PC-9 (cell line): ENCODE data around the gene CADPS2. TPM values are rescaled to one million over a fixed set of nuclear protein-coding genes. Genes with fewer than 3 reads are reported as not detected.

Experiments
- BruUV-seq: library from RNA; stranded (reverse); fragments of 400-500 nt; replicated peaks from 2 replicates; lab custom pipeline; 2021; lab: Mats Ljungman, UMichigan
- CTCF ChIA-PET: fragments of 300-600 bp; sonication (Branson Sonifier 250); formaldehyde crosslinking; loops from one replicate; lab custom pipeline; 2022; ENCODE audit warnings: antibody characterized with exemption; lab: Charles Lee
- POLR2A ChIA-PET: fragments of 300-600 bp; sonication (Branson Sonifier 250); formaldehyde crosslinking; loops from one replicate; lab custom pipeline; 2022; ENCODE audit warnings: antibody characterized with exemption; ENCODE audit not compliant: unreplicated experiment; lab: Charles Lee
- DNase-seq, 2 experiments: peaks; one replicate each; pipeline versions ENCODE4 v3.0.0 to v3.0.0-alpha.2; 2015 to 2022; ENCODE audit warnings: mixed read lengths in 1 of 2
- H2AFZ ChIP-seq: fragments of 200-600 bp; sonication (generic); 2 replicates; pipeline ENCODE4 v1.8.1; 2017; ENCODE audit warnings: antibody characterized with exemption
- H3F3A ChIP-seq: fragments of 200-600 bp; sonication (generic); 2 replicates; pipeline ENCODE4 v1.8.1; 2017; ENCODE audit warnings: antibody characterized with exemption, mild to moderate bottlenecking, low read depth; ENCODE audit not compliant: insufficient read depth
- H3K27ac ChIP-seq: fragments of 200-600 bp; sonication (generic); 2 replicates; pipeline ENCODE4 v1.6.1; 2016; ENCODE audit warnings: mixed run types
- H3K27me3 ChIP-seq: fragments of 200-600 bp; sonication (generic); 2 replicates; pipeline ENCODE4 v1.6.1; 2016; ENCODE audit warnings: low read depth, mixed run types; ENCODE audit not compliant: insufficient read depth
- H3K36me3 ChIP-seq: fragments of 200-600 bp; sonication (generic); 2 replicates; pipeline ENCODE4 v1.6.1; 2016; ENCODE audit warnings: low read depth, mixed run types
- H3K4me1 ChIP-seq: fragments of 200-600 bp; sonication (generic); replicated peaks from 2 replicates; pipeline ENCODE4 v1.6.1; 2016; ENCODE audit warnings: mixed run types; ENCODE audit not compliant: insufficient read depth
- H3K4me2 ChIP-seq: fragments of 200-600 bp; sonication (generic); 2 replicates; pipeline ENCODE4 v1.6.1; 2017; ENCODE audit warnings: mixed run types
- H3K4me3 ChIP-seq: fragments of 200-600 bp; sonication (generic); 2 replicates; pipeline ENCODE4 v1.6.1; 2016; ENCODE audit warnings: mixed run types
- H3K79me2 ChIP-seq: fragments of 200-600 bp; sonication (generic); 2 replicates; pipeline ENCODE4 v1.6.1; 2017; ENCODE audit warnings: low read depth, mixed run types
- H3K9me2 ChIP-seq: fragments of 200-600 bp; sonication (generic); 2 replicates; pipeline ENCODE4 v1.8.1; 2017; ENCODE audit warnings: mild to moderate bottlenecking; ENCODE audit not compliant: insufficient read depth
- H3K9me3 ChIP-seq: fragments of 200-600 bp; sonication (generic); 2 replicates; pipeline ENCODE4 v1.8.1; 2016; ENCODE audit warnings: low read depth; ENCODE audit not compliant: insufficient read depth
- H4K20me1 ChIP-seq: fragments of 200-600 bp; sonication (generic); 2 replicates; pipeline ENCODE4 v1.8.1; 2017; ENCODE audit not compliant: insufficient read depth
- CTCF ChIP-seq: fragments of 200-600 bp; sonication (generic); conservative IDR thresholded peaks from 2 replicates; pipeline ENCODE4 v1.6.1; 2017; ENCODE audit warnings: mixed run types, antibody characterized with exemption, mild to moderate bottlenecking, moderate library complexity
- EZH2 ChIP-seq: fragments of 200-600 bp; sonication (generic); IDR thresholded peaks from 2 replicates; pipeline ENCODE4 v1.8.0; 2017; ENCODE audit warnings: antibody characterized with exemption, low read depth
- intact Hi-C: fragments of 100-400 bp; cut with micrococcal nuclease; formaldehyde crosslinking; loops from one replicate; pipeline ENCODE4 v1.10.0; 2022; ENCODE audit not compliant: unreplicated experiment
- total RNA-seq: library from RNA; stranded (reverse); gene quantifications from 2 replicates; pipeline ENCODE4 v1.2.3, GENCODE V29; 2021

Gene CADPS2
- total RNA-seq, 1 experiment from 2014 or later, result 11.9 TPM

GRCh38 chr7:122595885-122596284 is 290.4 kb downstream of the CADPS2 start:
- H3K79me2 ChIP-seq, result no peaks in the 10 kb centered on the region
- ChIA-PET CTCF (no interaction called here), POLR2A (no interaction called here)
- H3K9me2 ChIP-seq, result no peaks in the 10 kb centered on the region; the same call in 1 of the 2 replicates
- no peak overlapping the region for H2AFZ ChIP-seq
- no peaks in the 10 kb centered on the region for H3K36me3 ChIP-seq
- no peak overlapping the region for H3K27ac ChIP-seq
- H3K27me3 ChIP-seq, result no peaks in the 10 kb centered on the region
- no peaks in the 10 kb centered on the region for H3K9me3 ChIP-seq
- TF ChIP-seq CTCF, result no peak
- H4K20me1 ChIP-seq, result no peaks in the 10 kb centered on the region
- no peaks in the 10 kb centered on the region for H3K4me1 ChIP-seq
- intact Hi-C loops, result no loop called here
- no peak overlapping the region for H3K4me3 ChIP-seq
- H3K4me2 ChIP-seq, result no peak overlapping the region
- no peaks in the 10 kb centered on the region for H3F3A ChIP-seq
- no TSS peak for BruUV-seq
- DNase-seq, result no peak

- Histone ChIP-seq H4K20me1 (no peaks in the 10 kb centered on the region), H3K4me2 (no peak overlapping the region), H3K27me3 (no peaks in the 10 kb centered on the region), H3K9me3 (no peaks in the 10 kb centered on the region), H2AFZ (no peak overlapping the region), H3K79me2 (no peaks in the 10 kb centered on the region), H3K36me3 (no peaks in the 10 kb centered on the region), H3K4me3 (no peak overlapping the region), H3K27ac (no peak overlapping the region), H3K9me2 (no peaks in the 10 kb centered on the region; the same call in 1 of the 2 replicates), H3K4me1 (no peaks in the 10 kb centered on the region), H3F3A (no peaks in the 10 kb centered on the region)
- TF ChIP-seq CTCF, result no peak
- TF ChIP-seq EZH2, result no peak
- intact Hi-C loops, result no loop called here
- POLR2A ChIA-PET, result no interaction called here
- BruUV-seq, result no TSS peak
- no peak for DNase-seq
- CTCF ChIA-PET, result no interaction called here
Observed at GRCh38 chr7:122588621-122589020, 297.6 kb downstream of the CADPS2 start.

- no peak overlapping the region for H3K27ac ChIP-seq
- ChIA-PET CTCF (no interaction called here), POLR2A (no interaction called here)
- H3K4me2 ChIP-seq, result no peak overlapping the region
- H3K4me1 ChIP-seq, result no peaks in the 10 kb centered on the region
- H3K79me2 ChIP-seq, result no peaks in the 10 kb centered on the region
- H3K27me3 ChIP-seq, result no peaks in the 10 kb centered on the region
- no peaks in the 10 kb centered on the region for H3K9me3 ChIP-seq
- H4K20me1 ChIP-seq, result no peaks in the 10 kb centered on the region
- no TSS peak for BruUV-seq
- no peaks in the 10 kb centered on the region for H3K9me2 ChIP-seq
- no peaks in the 10 kb centered on the region for H3K36me3 ChIP-seq
- no peak for DNase-seq
- H3K4me3 ChIP-seq, result no peak overlapping the region
- no peak for TF ChIP-seq EZH2
- TF ChIP-seq CTCF, result no peak
- H3F3A ChIP-seq, result no peaks in the 10 kb centered on the region
- H2AFZ ChIP-seq, result no peak overlapping the region
- intact Hi-C loops, result no loop called here
Observed at GRCh38 chr7:122584676-122585251, 301.5 kb downstream of the CADPS2 start.
